ENCODE data around the gene ATP6V0D1.

- TF ChIP-seq, protein P1, sequence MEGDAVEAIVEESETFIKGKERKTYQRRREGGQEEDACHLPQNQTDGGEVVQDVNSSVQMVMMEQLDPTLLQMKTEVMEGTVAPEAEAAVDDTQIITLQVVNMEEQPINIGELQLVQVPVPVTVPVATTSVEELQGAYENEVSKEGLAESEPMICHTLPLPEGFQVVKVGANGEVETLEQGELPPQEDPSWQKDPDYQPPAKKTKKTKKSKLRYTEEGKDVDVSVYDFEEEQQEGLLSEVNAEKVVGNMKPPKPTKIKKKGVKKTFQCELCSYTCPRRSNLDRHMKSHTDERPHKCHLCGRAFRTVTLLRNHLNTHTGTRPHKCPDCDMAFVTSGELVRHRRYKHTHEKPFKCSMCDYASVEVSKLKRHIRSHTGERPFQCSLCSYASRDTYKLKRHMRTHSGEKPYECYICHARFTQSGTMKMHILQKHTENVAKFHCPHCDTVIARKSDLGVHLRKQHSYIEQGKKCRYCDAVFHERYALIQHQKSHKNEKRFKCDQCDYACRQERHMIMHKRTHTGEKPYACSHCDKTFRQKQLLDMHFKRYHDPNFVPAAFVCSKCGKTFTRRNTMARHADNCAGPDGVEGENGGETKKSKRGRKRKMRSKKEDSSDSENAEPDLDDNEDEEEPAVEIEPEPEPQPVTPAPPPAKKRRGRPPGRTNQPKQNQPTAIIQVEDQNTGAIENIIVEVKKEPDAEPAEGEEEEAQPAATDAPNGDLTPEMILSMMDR (conservative IDR thresholded peaks at IDR 0.05; ENCODE audit: low read depth in 2 of 2), result no peak
- TF ChIP-seq ZNF331 (CRISPR knock-in tag; IDR thresholded peaks at IDR 0.05; ENCODE audit: low read depth) (no peak), POLR2AphosphoS5 (IDR thresholded peaks at IDR 0.05; ENCODE audit: low read depth) (no peak), ZNF114 (CRISPR knock-in tag; IDR thresholded peaks at IDR 0.05) (no peak), EZH2 (IDR thresholded peaks at IDR 0.05; ENCODE audit: low read depth, unreplicated experiment) (no peak), EZH2phosphoT487 (IDR thresholded peaks at IDR 0.05; ENCODE audit: unreplicated experiment) (no peak), REST (IDR thresholded peaks at IDR 0.05; ENCODE audit: unreplicated experiment) (no peak), CREB1 (CRISPR knock-in tag; IDR thresholded peaks at IDR 0.05; ENCODE audit: low read depth) (no peak)
Measured at GRCh38 chr16:67483731-67484525, 3.0 kb upstream of the ATP6V0D1 start.
